Activated naive CD4-positive, alpha-beta T cell treated with anti-CD3 and anti-CD28 coated beads, Interleukin-2, amount 50 U/mL, for 16 hours (primary cell): ENCODE measurements around the gene SPIN3.
A peak's percentile ranks its signal among the peaks of the same experiment; 100 is the strongest.
"Not testable (repeated sequence)": the region's sequence is repeated elsewhere in the genome, so short reads cannot be mapped to it uniquely, and the experiment has no call there.

Experiments used
- DNase-seq: peaks from one replicate; pipeline ENCODE4 v3.0.0-alpha.2; 2020

Gene SPIN3

GRCh38 chrX:56995271-56995994, at the start of gene SPIN3:
Gene SPIN3, minus strand, starts transcription at chrX:56995541. Its CDS starts 594 bp downstream, at chrX:56994947.
- DNase-seq = peak; percentile 59

- DNase-seq = no peak
Measured at GRCh38 chrX:57044245-57044644, 48.9 kb upstream of the SPIN3 start.

- not testable (repeated sequence) for DNase-seq
Measured at GRCh38 chrX:57037265-57037664, 41.9 kb upstream of the SPIN3 start.

GRCh38 chrX:56994375-56995270, 718 bp downstream of the SPIN3 start:
- no peak for DNase-seq

- DNase-seq = no peak
Measured at GRCh38 chrX:56987741-56988140, 7.6 kb downstream of the SPIN3 start.

- DNase-seq = no peak
Measured at GRCh38 chrX:56986138-56986537, 9.2 kb downstream of the SPIN3 start.

GRCh38 chrX:56978172-56978571, 17.2 kb downstream of the SPIN3 start:
- peak; percentile 25 for DNase-seq

- DNase-seq = no peak
Measured at GRCh38 chrX:56975611-56976010, 19.7 kb downstream of the SPIN3 start.

GRCh38 chrX:56974408-56974807, 20.9 kb downstream of the SPIN3 start:
- DNase-seq = no peak

- no peak for DNase-seq
Measured at GRCh38 chrX:56969559-56969958, 25.8 kb downstream of the SPIN3 start.

GRCh38 chrX:56968980-56969379, 26.4 kb downstream of the SPIN3 start:
- DNase-seq = no peak

- DNase-seq = no peak
Measured at GRCh38 chrX:56963377-56963776, 32.0 kb downstream of the SPIN3 start.

- DNase-seq = no peak
Measured at GRCh38 chrX:56947699-56948098, 47.6 kb downstream of the SPIN3 start.

- not testable (repeated sequence) for DNase-seq
Measured at GRCh38 chrX:56946201-56946600, 49.1 kb downstream of the SPIN3 start.

GRCh38 chrX:56945226-56945625, 50.1 kb downstream of the SPIN3 start:
- not testable (repeated sequence) for DNase-seq

GRCh38 chrX:56943264-56943663, 52.1 kb downstream of the SPIN3 start:
- no peak for DNase-seq
